Measurements from ENCODE around the gene TTC13. TPM values are rescaled to one million over a fixed set of nuclear protein-coding genes. Genes with fewer than 3 reads are reported as not detected.

The TTC13 gene
- total RNA-seq, 4 donors from 2014 or later: 44.8 to 178 (median 117) TPM

DNA sequence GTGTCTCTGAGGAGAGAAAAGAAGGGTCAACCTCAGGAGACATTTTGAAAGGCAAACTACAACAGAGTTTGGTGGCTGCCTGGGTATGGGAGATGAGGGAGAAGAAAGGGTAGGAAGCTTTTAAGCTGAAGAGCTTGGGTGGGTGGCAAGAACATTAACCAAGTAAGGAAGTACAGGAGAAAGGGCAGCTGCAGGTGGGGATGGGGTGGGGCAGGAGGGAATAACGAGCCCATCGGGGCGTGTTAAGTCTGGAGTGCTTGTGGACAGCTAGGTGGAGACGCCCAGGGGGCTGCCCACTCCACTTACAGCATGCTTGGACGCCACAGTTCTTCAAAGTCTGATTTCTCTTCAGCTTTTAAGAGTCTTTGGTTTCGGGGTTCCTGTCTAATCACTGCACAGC, 42.8 kb downstream of the TTC13 start:
- H3K9me3 ChIP-seq: no peaks in the 10 kb centered on the region
- 79 to 82% methylated on average over 5 to 6 of the region's 6 CpGs for WGBS, 2 donors (ENCODE audit: low coverage in 1 of 2)
- H3K27ac ChIP-seq: no peak overlapping the region
- peaks cover 0 to 9% (median 0%) of the 10 kb centered on the region in 4 donors for H3K36me3 ChIP-seq
- no peaks in the 10 kb centered on the region for H3K27me3 ChIP-seq
- TF ChIP-seq POLR2AphosphoS5 (IDR thresholded peaks at IDR 0.05): no peak
- no peak for TF ChIP-seq CTCF (IDR thresholded peaks at IDR 0.05)
- no peak for TF ChIP-seq POLR2A (IDR thresholded peaks at IDR 0.05)
- no peak for TF ChIP-seq EP300 (IDR thresholded peaks at IDR 0.05; ENCODE audit: low read depth)
- intact Hi-C loops (cut with DNase I; ENCODE audit: low total_unique reads) (no loop called here), in situ Hi-C loops (cut with MboI; ENCODE audit: low pct_ligation_motif_present in 1 of 4, low pct_unique_long_range_greater_than_20kb in 1 of 4, low sequenced_read_pairs in 3 of 4) (no loop called here)
- DNase-seq: no peak
- peaks cover 0 to 27% (median 6%) of the 10 kb centered on the region in 4 donors for H3K4me1 ChIP-seq
- no peak overlapping the region for H3K4me3 ChIP-seq

GRCh38 chr1:230930986-230931385, 47.7 kb downstream of the TTC13 start:
- Histone ChIP-seq H3K9me3 (no peaks in the 10 kb centered on the region), H3K4me3 (no peak overlapping the region), H3K27me3 (no peaks in the 10 kb centered on the region), H3K4me1 (peaks cover 0 to 2% (median 0%) of the 10 kb centered on the region in 4 donors), H3K27ac (no peak overlapping the region), H3K36me3 (peaks cover 0 to 39% (median 10%) of the 10 kb centered on the region in 4 donors)
- in situ Hi-C loops (cut with MboI; ENCODE audit: low pct_ligation_motif_present in 1 of 4, low pct_unique_long_range_greater_than_20kb in 1 of 4, low sequenced_read_pairs in 3 of 4): no loop called here
- intact Hi-C loops (cut with DNase I; ENCODE audit: low total_unique reads): no loop called here
- TF ChIP-seq CTCF (IDR thresholded peaks at IDR 0.05) (no peak), POLR2AphosphoS5 (IDR thresholded peaks at IDR 0.05) (no peak), POLR2A (IDR thresholded peaks at IDR 0.05) (no peak), EP300 (IDR thresholded peaks at IDR 0.05; ENCODE audit: low read depth) (no peak)
- no peak for DNase-seq
- 78 to 91% methylated on average over 3 of the region's 3 CpGs for WGBS, 2 donors (ENCODE audit: low coverage in 1 of 2)

GRCh38 chr1:230926182-230926581, 52.5 kb downstream of the TTC13 start:
- no peaks in the 10 kb centered on the region for H3K4me1 ChIP-seq
- TF ChIP-seq POLR2AphosphoS5 (IDR thresholded peaks at IDR 0.05): no peak
- TF ChIP-seq CTCF (IDR thresholded peaks at IDR 0.05): no peak
- no peak for TF ChIP-seq POLR2A (IDR thresholded peaks at IDR 0.05)
- no peak for TF ChIP-seq EP300 (IDR thresholded peaks at IDR 0.05; ENCODE audit: low read depth)
- WGBS, 2 donors (ENCODE audit: low coverage in 1 of 2): 89 to 100% methylated on average over 1 to 5 of the region's 5 CpGs
- peaks cover 0 to 50% (median 19%) of the 10 kb centered on the region in 4 donors for H3K36me3 ChIP-seq
- no peak overlapping the region for H3K27ac ChIP-seq
- no peaks in the 10 kb centered on the region for H3K27me3 ChIP-seq
- in situ Hi-C loops (cut with MboI; ENCODE audit: low pct_ligation_motif_present in 1 of 4, low pct_unique_long_range_greater_than_20kb in 1 of 4, low sequenced_read_pairs in 3 of 4): loop anchor here in 1 of 4 donors (10.0 kb wide), 1 partner anchor 289 kb away; no protein-coding TSS in a partner anchor
- intact Hi-C loops (cut with DNase I; ENCODE audit: low total_unique reads): no loop called here
- no peaks in the 10 kb centered on the region for H3K9me3 ChIP-seq
- no peak for DNase-seq
- no peak overlapping the region for H3K4me3 ChIP-seq

- H3K27me3 ChIP-seq: no peaks in the 10 kb centered on the region
- in situ Hi-C loops (cut with MboI; ENCODE audit: low pct_ligation_motif_present in 1 of 4, low pct_unique_long_range_greater_than_20kb in 1 of 4, low sequenced_read_pairs in 3 of 4) (loop anchor here in 1 of 4 donors (10.0 kb wide), 1 partner anchor 289 kb away; no protein-coding TSS in a partner anchor), intact Hi-C loops (cut with DNase I; ENCODE audit: low total_unique reads) (no loop called here)
- WGBS, 2 donors (ENCODE audit: low coverage in 1 of 2): 80 to 82% methylated on average over 2 of the region's 2 CpGs
- H3K27ac ChIP-seq: no peak overlapping the region
- H3K4me3 ChIP-seq: no peak overlapping the region
- H3K36me3 ChIP-seq: peaks cover 0 to 56% (median 19%) of the 10 kb centered on the region in 4 donors
- TF ChIP-seq CTCF (IDR thresholded peaks at IDR 0.05) (no peak), EP300 (IDR thresholded peaks at IDR 0.05; ENCODE audit: low read depth) (no peak), POLR2AphosphoS5 (IDR thresholded peaks at IDR 0.05) (no peak), POLR2A (IDR thresholded peaks at IDR 0.05) (no peak)
- no peaks in the 10 kb centered on the region for H3K4me1 ChIP-seq
- no peaks in the 10 kb centered on the region for H3K9me3 ChIP-seq
- no peak for DNase-seq
Measured at GRCh38 chr1:230925608-230926007, 53.1 kb downstream of the TTC13 start.
